Nephron progenitor cell (in vitro differentiated cells): ENCODE results near the gene CLCN5.

Experiments used
- DNase-seq: peaks from one replicate; pipeline ENCODE4 v3.0.0; 2021
- H3K27ac Mint-ChIP-seq: 2 replicates; pipeline ENCODE4 v1.8.0; 2021; ENCODE audit warnings: mild to moderate bottlenecking, moderate library complexity, mixed read lengths
- H3K27me3 Mint-ChIP-seq: 2 replicates; pipeline ENCODE4 v1.8.0; 2021; ENCODE audit warnings: mild to moderate bottlenecking, low read depth, mixed read lengths; ENCODE audit not compliant: poor library complexity
- H3K36me3 Mint-ChIP-seq: 2 replicates; pipeline ENCODE4 v1.8.0; 2021; ENCODE audit warnings: low read depth, mixed read lengths
- H3K4me1 Mint-ChIP-seq: 2 replicates; pipeline ENCODE4 v1.8.0; 2021; ENCODE audit warnings: mixed read lengths
- H3K4me3 Mint-ChIP-seq: 2 replicates; pipeline ENCODE4 v1.8.0; 2021; ENCODE audit warnings: mild to moderate bottlenecking, moderate library complexity, mixed read lengths
- H3K9me3 Mint-ChIP-seq: 2 replicates; pipeline ENCODE4 v1.8.0; 2021; ENCODE audit warnings: mild to moderate bottlenecking, moderate library complexity, mixed read lengths
- CTCF ChIP-seq: fragments of 200-600 bp; sonication (generic); IDR thresholded peaks from 2 replicates; pipeline ENCODE4 v1.5.0; 2021; ENCODE audit warnings: antibody characterized with exemption

Gene CLCN5

DNA sequence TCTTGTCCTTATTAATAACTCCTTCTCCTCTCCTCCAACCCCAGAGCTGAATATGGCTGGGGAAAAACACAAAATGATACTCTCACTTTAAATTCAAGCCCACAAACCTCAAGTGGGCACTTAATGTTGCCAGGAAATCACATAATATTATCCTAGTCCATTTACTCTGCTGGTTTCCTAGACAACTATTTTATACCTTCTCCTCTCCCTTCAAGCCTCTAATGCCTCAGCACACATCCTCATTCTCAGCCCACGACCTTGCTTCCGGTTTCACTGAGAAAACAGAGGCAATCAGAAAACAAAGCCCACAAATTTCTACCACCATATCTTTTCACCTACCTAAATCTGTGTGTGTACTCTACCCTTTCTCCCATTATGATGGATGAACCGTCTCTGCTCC lies 12.1 kb upstream of the CLCN5 start:
- H3K27ac Mint-ChIP-seq: no peak overlapping the region
- no peak for DNase-seq
- H3K4me3 Mint-ChIP-seq: no peak overlapping the region
- peaks cover 3% of the 10 kb centered on the region for H3K27me3 Mint-ChIP-seq
- TF ChIP-seq CTCF: no peak
- peaks cover 8% of the 10 kb centered on the region for H3K4me1 Mint-ChIP-seq
- no peaks in the 10 kb centered on the region for H3K36me3 Mint-ChIP-seq
- H3K9me3 Mint-ChIP-seq: peaks cover 25% of the 10 kb centered on the region

DNA sequence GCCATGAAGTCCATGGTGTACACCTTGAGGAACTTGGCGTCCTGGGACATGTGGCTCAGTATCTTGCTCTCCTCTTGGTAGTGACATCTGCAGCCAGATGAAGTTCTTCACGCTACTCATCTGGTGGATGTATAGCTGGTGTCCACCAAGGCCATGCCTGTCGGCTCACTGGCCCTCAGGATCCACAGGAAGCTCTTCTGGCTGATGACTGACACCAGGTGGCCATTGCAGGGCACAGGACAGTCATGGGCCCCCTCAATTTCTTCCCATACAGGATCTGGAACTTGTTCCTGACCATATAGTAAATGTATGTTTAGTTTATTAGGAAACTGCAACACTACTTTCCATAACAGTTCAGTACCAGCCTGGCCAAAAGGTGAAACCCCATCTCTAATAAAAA lies 10.3 kb upstream of the CLCN5 start:
- peaks cover 20% of the 10 kb centered on the region for H3K9me3 Mint-ChIP-seq
- H3K4me1 Mint-ChIP-seq: peaks cover 8% of the 10 kb centered on the region
- H3K36me3 Mint-ChIP-seq: no peaks in the 10 kb centered on the region
- H3K27me3 Mint-ChIP-seq: peaks cover 3% of the 10 kb centered on the region
- DNase-seq: no peak
- TF ChIP-seq CTCF: no peak
- H3K4me3 Mint-ChIP-seq: no peak overlapping the region
- no peak overlapping the region for H3K27ac Mint-ChIP-seq

DNA sequence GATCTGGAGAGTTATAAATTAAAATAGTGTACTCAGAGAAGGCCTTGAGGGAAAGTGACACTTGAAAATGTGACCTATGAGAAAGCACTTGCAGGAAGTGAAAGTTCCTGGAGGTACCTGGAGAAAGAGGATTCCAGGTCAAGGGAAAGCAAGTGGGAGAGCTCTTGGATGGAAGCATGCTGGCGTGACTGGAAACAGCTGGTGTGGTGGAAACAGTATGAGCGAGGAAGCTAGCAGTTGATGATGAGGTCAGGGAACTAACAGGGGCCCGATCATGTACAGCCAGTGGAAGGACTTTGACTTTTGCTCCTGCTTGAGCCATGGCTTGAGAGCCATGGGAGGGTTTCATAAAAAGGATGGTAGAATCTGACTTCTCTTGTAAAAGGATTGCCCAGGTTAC lies 9.5 kb upstream of the CLCN5 start:
- H3K9me3 Mint-ChIP-seq: peaks cover 22% of the 10 kb centered on the region
- no peak for DNase-seq
- H3K4me3 Mint-ChIP-seq: no peak overlapping the region
- no peak for TF ChIP-seq CTCF
- no peak overlapping the region for H3K27ac Mint-ChIP-seq
- H3K27me3 Mint-ChIP-seq: peaks cover 3% of the 10 kb centered on the region
- H3K4me1 Mint-ChIP-seq: peaks cover 8% of the 10 kb centered on the region
- H3K36me3 Mint-ChIP-seq: no peaks in the 10 kb centered on the region

DNA sequence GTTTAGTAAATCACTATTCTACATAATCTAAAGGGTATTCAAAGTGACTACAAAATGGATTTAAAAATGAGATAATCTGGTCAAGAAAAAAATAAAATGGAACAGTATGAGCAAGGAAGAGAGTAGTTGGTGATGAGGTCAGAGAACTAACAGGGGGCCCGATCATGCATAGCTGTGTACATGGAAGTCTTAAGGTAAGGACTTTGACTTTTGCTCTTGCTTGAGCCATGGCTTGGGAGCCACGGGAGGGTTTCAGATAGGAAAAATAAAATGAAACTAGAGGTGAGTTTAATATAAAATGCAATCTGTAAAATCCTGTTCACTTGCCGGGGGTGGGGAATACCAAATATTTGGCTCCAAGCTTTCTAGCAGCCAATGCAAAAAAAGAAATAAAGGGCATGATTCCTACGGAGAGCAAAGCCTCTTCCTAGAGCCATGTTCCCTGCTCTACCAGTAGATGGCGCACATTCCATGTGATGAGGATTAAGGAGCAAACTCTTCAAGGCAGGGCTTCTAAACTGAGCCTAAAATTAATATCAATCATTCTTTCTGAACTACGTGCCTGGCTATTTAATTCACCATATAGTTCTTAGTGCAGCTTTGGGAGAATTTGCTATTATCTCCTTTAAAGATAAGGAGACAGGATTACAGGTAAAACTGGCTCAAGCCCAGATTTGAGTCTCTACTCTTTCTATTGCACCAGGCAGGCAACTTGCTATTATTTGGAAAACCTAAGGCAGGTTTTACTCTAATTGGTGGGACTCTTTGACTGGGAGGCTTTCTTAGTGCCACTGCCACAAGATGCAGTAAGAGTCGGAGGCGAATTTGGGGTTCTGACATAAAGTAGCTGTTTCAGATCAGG lies 6.8 kb upstream of the CLCN5 start:
- DNase-seq: peak; percentile 49
- TF ChIP-seq CTCF: peak; percentile 76
- Mint-ChIP-seq H3K9me3 (peaks cover 11% of the 10 kb centered on the region), H3K4me3 (no peak overlapping the region), H3K27ac (no peak overlapping the region), H3K36me3 (no peaks in the 10 kb centered on the region), H3K27me3 (no peaks in the 10 kb centered on the region), H3K4me1 (peaks cover under 1% of the 10 kb centered on the region)

DNA sequence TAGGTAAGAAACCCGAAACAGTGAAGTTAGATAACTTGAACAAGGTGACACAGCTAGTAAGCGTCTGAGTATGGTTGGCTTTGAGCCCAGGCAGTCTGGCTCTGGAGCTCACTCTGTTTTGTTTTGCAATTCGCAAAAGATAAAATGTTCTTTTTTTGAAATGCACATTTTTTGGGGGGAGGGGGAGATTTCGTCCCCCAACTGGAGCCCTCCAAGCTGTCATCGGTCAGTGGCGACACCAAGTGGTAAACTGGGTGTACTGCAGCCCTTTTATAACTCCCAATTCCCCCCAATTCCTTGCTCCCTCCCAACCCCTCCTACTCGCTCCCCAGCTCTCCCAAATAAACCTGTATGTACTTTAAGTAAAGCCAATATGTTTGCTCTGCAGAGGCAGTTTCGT lies 2.8 kb upstream of the CLCN5 start:
- peaks cover 25% of the 10 kb centered on the region for H3K9me3 Mint-ChIP-seq
- H3K4me1 Mint-ChIP-seq: peaks cover 11% of the 10 kb centered on the region

More for the DNA sequence above, 2.8 kb upstream of the CLCN5 start:
- peak; percentile 70 for TF ChIP-seq CTCF
- Mint-ChIP-seq H3K36me3 (no peaks in the 10 kb centered on the region), H3K27me3 (peaks cover 7% of the 10 kb centered on the region), H3K4me3 (no peak overlapping the region), H3K27ac (no peak overlapping the region)
- DNase-seq: peak; percentile 58
